Mononuclear cell (primary cell): ENCODE results near the gene SERINC1. TPM values are rescaled to one million over a fixed set of nuclear protein-coding genes. Genes with fewer than 3 reads are reported as not detected.

Experiments
- total RNA-seq: library from RNA; depleted of rRNA; stranded (reverse); fragments of >200 nt; gene quantifications from one replicate; pipeline ENCODE4 v1.2.3, GENCODE V29; 2012

The SERINC1 gene
- total RNA-seq, 1 donor = 306 TPM

Other genes with a start within 250 kb of the SERINC1 start
- 52.9 TPM for gene HSF2, start 72.2 kb downstream of the SERINC1 start, total RNA-seq
- 2.1 TPM for gene PKIB, start 138.6 kb upstream of the SERINC1 start, total RNA-seq